GM21360 (cell line): ENCODE results near the gene DYNLL1.

ENCODE experiments used
- ATAC-seq: cut with Tn5 transposase; IDR thresholded peaks from one replicate; pipeline ENCODE4 v1.9.1; 2021; ENCODE audit warnings: mild to moderate bottlenecking, moderate library complexity; ENCODE audit not compliant: unreplicated experiment

The DYNLL1 gene

DNA sequence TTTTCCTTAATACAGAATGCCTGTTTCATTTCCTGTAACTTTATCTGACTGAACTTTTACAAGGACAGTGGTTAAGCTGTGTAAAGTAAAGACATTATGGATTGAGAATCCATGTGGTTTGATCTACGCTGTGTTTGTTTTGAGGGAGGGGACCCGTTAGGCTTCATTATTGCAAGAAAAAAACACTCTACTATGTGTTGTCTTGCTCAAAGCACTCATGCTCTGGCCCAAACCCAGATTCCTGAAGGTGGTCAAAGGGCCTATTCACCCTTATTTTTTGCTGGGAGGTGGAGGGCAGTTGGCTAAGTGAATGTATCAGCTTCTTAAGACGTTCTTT, 50.1 kb downstream of the DYNLL1 start:
- ATAC-seq = no peak
